ENCODE data around the gene ILDR1. TPM values are rescaled to one million over a fixed set of nuclear protein-coding genes. Genes with fewer than 3 reads are reported as not detected.
"Not testable (repeated sequence)": the region's sequence is repeated elsewhere in the genome, so short reads cannot be mapped to it uniquely, and the experiment has no call there.

The ILDR1 gene
- 0.35 TPM for polyA plus RNA-seq (ENCODE audit: insufficient read length)

GRCh38 chr3:122021811-122022401 is at the start of gene ILDR1:
TSS of gene ILDR1 (minus strand) at chr3:122022247. CDS start at chr3:122022077, 170 bp downstream.
- no peak for DNase-seq (ENCODE audit: low read depth)

DNA sequence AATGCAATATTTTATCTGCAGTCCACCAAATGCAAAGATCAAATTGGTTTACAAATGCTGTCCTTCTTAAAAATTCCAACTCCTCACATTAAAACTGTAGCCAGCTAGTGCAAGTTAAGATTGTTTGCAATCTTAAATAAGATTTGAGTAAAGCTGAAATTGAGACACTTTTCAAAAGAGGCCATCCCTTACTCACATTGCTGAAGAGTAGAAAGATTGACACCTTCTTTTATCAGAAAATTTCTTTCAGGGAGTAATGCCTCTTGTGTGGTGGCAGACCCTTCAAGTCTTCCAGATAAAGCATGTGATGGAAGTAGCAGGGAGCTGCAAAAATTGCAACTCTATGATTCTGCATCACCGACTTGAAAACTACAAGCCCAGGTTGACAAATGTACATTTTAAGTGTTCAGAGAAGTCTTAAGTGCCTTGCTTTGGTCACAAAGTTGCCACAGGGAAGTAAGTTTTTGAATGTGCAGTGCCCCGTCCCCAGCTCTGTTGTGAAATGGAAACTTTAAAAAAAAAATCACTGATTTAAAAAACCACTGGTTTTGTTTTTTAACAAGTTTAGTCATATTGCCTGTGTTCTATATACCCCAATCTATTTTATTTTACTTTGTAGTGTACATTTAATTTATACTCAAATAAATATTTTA is 45.7 kb upstream of the ILDR1 start:
- DNase-seq (ENCODE audit: low read depth) = no peak

GRCh38 chr3:122067214-122067550 is 45.1 kb upstream of the ILDR1 start:
- DNase-seq (ENCODE audit: low read depth) = no peak

GRCh38 chr3:122066331-122067213 is 44.5 kb upstream of the ILDR1 start:
- no peak for DNase-seq (ENCODE audit: low read depth)

DNA sequence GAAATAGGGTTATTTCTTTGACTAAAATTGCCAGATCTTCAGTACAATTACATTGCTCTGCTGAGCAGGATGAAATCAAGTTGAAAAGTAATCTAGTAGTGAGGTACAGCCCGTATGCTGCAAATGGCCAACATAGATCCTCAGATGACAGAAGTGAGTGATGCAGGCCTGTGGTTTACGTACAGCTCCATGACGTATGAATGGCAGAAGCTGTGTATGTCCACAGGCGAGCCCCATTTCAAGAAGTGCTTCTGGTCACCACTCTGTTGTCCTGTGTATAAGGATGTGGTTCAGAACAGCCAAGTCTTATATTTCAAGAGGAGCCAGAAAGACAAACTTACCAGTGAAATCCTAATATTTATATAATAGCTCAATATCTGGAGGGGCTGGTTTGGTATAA is 42.3 kb upstream of the ILDR1 start:
- DNase-seq (ENCODE audit: low read depth) = no peak

GRCh38 chr3:122063908-122064307 is 41.9 kb upstream of the ILDR1 start:
- no peak for DNase-seq (ENCODE audit: low read depth)

DNA sequence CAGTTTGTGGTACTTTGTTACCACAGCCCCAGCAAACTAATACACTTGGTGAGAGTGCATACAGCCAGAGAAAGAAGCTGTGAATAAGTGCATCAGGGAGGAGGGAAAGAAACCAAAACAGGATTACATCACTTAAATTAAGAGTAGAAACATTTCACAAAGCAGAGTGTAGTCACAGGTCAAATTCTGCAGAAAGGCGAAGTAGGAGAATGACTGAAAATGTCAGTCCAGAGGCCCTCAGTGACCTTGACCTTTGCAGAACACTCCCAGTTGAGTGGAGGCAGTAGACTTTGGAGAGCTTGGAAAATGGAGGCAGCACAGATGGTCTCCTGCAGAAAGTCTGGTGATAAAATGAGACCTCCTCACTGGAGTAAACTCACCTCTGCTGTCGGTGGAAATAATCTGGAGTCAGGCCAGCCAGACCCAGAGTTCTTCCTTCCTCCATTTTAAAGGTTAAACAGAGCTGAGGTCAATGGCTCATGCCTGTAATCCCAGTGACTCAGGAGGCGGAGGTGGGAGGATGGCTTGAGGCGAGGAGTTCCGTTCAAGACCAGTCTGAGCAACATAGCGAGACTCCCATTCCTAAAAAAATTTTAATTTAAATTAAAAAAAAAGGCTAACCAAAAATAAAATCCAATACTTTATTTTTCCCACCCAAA is 38.1 kb upstream of the ILDR1 start:
- DNase-seq (ENCODE audit: low read depth) = no peak

- DNase-seq (ENCODE audit: low read depth) = no peak
Measured at GRCh38 chr3:122058294-122058693, 36.2 kb upstream of the ILDR1 start.

GRCh38 chr3:122057671-122058070 is 35.6 kb upstream of the ILDR1 start:
- no peak for DNase-seq (ENCODE audit: low read depth)

DNA sequence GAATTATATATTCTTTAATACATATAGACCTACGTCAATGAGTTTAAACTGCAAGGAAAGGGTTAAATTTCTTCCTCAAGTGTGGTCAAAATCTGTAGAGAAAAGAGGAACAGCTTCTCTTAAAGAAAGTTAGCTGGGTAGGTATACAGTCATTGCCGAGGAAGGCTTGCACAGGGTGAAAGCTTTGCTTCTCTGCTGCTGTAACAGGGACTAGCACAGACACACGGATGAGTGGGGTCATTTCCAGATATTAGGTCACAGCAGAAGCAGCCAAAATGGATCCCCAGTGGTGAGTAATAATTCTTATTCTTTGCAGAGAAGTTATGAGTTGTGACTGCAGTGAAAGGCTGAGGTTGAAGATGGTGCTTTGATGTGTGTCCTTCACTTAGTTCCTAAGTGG is 33.2 kb upstream of the ILDR1 start, which contains the start of gene CD86:
CD86 (plus strand) TSS at position 148 of the 400 bp plus-strand sequence; CDS start at position 276, 128 bp downstream.
- no peak for DNase-seq (ENCODE audit: low read depth)

DNA sequence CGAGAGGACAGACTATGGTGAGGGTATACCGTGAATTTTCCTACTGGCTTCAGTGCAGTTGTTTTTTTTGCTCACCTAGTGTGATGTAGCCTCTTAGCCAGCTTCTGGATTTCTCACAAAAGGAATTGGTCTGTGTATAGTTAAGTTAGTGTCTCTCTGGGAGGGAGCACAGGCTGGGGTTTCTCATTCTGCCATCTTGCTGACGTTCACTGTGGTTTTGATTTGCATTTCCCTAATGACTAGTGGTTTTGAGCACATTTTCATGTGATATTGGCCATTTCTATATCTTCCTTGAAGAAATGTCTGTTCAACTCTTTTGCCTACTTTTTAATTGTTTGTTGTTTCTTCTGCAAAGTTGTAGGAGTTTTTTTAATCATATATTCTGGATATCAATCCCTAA is 30.9 kb upstream of the ILDR1 start:
- DNase-seq (ENCODE audit: low read depth) = no peak

DNA sequence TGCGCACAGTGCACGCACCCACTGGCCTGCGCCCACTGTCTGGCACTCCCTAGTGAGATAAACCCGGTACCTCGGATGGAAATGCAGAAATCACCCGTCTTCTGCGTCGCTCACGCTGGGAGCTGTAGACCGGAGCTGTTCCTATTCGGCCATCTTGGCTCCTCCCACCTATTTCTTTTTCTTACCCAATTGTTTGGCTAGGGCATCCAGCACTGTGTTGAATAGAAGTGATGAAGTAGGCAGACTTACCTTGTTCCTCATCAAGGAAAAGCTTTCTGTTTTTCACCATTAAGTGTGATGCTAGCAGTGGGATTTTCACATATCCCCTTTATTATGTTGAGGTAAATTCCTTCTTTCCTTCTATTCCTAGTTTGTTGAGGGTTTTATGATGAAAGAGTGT is 25.7 kb upstream of the ILDR1 start:
- not testable (repeated sequence) for DNase-seq (ENCODE audit: low read depth)

DNA sequence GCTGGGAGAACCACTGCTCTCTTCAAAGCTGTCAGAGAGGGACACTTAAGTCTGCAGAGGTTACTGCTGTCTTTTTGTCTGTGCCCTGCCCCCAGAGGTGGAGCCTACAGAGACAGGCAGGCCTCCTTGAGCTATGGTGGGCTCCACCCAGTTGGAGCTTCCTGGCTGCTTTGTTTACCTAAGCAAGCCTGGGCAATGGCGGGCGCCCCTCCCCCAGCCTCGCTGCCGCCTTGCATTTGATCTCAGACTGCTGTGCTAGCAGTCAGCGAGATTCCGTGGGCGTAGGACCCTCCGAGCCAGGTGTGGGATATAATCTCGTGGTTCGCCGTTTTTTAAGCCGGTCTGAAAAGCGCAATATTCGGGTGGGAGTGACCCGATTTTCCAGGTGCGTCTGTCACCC is 25.2 kb upstream of the ILDR1 start:
- not testable (repeated sequence) for DNase-seq (ENCODE audit: low read depth)

DNA sequence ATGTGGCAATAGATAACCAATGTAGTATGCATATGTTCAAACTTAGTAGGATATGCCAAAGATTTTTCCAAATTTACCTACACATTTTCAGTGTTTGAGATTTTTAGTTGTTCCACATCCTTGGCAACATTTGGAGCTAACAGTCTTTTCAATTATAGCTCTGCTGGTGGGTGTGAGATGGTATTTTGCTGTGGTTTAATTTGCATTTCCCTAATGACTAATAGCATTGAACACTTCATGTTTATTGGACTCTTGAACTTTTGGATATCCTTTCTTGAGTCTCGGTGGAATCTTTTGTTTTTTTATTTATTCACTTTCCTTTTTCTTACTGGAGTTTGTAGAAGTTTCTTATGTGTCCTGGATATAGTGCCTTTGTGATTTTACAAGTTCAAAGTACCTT is 11.0 kb upstream of the ILDR1 start:
- no peak for DNase-seq (ENCODE audit: low read depth)

DNA sequence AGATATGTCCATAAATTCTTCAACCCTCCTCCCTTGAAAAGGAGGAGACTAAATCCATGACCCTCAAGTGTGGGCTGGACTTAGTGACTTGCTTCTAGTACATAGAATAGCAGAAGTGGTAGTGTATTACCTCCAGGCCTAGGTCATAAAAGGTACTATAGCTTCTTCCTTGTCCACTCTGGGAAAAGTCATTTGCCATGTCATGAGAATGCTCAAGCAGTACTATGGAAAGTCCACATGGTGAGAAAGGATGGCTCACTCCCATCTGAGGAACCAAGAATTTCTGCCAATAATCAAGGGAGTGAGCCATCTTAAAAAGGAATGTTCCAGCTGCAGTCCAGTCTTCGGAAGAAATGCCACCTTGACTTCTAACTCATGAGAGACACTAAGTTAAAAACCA is 10.5 kb upstream of the ILDR1 start:
- DNase-seq (ENCODE audit: low read depth) = no peak

DNA sequence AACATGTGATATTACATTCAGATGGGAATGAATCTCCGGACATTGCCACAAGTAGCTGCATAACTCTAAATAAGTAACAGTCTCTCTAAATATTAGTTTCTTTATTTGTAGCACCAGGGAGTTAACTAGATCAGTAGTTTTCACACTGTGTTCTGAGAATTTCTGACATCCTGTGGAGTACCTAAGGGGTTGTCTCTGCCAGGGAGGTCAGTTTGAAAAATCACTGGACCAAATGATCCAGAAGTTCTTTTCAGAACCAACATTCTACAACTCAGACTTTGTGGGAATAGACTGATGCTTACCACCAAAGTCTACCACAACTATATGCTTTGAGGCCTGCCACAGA is 9.0 kb upstream of the ILDR1 start:
- no peak for DNase-seq (ENCODE audit: low read depth)

- DNase-seq (ENCODE audit: low read depth) = no peak
Measured at GRCh38 chr3:122030381-122031122, 8.5 kb upstream of the ILDR1 start.

DNA sequence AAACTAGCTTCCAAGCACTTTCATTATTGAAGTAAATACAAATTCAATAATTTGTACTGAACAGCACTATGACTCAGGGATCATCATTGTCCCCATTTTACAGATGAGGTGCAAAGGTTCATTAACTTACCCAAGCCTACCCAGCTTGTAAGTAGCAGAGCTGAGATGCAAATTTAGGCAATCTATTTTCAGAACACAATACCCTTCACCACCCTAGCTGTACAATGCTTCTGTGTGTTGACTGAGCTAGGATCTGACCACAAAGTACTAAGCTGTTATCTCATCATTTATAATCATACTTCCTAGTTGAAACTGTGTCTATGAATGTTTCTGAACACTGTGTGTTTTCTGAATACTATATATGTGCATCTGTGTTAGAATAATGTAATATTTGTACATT is 3.2 kb upstream of the ILDR1 start:
- no peak for DNase-seq (ENCODE audit: low read depth)

- DNase-seq (ENCODE audit: low read depth) = no peak
Measured at GRCh38 chr3:122024800-122025199, 2.8 kb upstream of the ILDR1 start.

- DNase-seq (ENCODE audit: low read depth) = no peak
Measured at GRCh38 chr3:122023335-122023910, 1.4 kb upstream of the ILDR1 start.

- DNase-seq (ENCODE audit: low read depth) = no peak
Measured at GRCh38 chr3:122021037-122021436, 1.0 kb downstream of the ILDR1 start.
